ENCODE results near the gene ATAD2B.

DNA sequence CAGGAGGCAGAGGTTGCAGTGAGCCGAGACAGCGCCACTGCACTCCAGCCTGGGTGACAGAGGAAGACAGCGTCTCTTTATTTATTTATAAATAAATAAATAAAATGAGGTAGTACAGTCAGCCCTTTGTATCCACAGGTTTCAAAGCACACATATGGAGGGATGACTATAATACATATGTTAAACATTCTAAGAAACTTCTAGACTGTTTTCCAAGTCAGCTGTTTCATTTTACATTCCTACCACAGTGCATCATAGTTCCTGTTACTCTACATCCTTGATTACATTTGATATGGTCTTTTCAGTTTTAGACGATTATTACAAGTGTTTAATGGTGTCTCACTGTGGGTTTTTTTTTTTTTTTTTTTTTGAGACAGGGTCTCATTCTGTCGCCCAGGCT is 157.6 kb downstream of the ATAD2B start:
- TF ChIP-seq TAF1 (conservative IDR thresholded peaks at IDR 0.05) (no peak), EGR1 (IDR thresholded peaks at IDR 0.05; ENCODE audit: low read depth in 2 of 2) (no peak), JUND (IDR thresholded peaks at IDR 0.05) (no peak), HNF4A (conservative IDR thresholded peaks at IDR 0.05) (no peak), FOXA1 (IDR thresholded peaks at IDR 0.05) (no peak), YY1 (IDR thresholded peaks at IDR 0.05) (no peak), RAD21 (IDR thresholded peaks at IDR 0.05) (no peak), GABPA (IDR thresholded peaks at IDR 0.05 in 1 of 2, conservative IDR thresholded peaks at IDR 0.05 in 1 of 2) (no peak), SP1 (IDR thresholded peaks at IDR 0.05) (no peak)
- TF ChIP-seq, protein P1, sequence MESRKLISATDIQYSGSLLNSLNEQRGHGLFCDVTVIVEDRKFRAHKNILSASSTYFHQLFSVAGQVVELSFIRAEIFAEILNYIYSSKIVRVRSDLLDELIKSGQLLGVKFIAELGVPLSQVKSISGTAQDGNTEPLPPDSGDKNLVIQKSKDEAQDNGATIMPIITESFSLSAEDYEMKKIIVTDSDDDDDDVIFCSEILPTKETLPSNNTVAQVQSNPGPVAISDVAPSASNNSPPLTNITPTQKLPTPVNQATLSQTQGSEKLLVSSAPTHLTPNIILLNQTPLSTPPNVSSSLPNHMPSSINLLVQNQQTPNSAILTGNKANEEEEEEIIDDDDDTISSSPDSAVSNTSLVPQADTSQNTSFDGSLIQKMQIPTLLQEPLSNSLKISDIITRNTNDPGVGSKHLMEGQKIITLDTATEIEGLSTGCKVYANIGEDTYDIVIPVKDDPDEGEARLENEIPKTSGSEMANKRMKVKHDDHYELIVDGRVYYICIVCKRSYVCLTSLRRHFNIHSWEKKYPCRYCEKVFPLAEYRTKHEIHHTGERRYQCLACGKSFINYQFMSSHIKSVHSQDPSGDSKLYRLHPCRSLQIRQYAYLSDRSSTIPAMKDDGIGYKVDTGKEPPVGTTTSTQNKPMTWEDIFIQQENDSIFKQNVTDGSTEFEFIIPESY (IDR thresholded peaks at IDR 0.05): no peak
- TF ChIP-seq, protein P2, sequence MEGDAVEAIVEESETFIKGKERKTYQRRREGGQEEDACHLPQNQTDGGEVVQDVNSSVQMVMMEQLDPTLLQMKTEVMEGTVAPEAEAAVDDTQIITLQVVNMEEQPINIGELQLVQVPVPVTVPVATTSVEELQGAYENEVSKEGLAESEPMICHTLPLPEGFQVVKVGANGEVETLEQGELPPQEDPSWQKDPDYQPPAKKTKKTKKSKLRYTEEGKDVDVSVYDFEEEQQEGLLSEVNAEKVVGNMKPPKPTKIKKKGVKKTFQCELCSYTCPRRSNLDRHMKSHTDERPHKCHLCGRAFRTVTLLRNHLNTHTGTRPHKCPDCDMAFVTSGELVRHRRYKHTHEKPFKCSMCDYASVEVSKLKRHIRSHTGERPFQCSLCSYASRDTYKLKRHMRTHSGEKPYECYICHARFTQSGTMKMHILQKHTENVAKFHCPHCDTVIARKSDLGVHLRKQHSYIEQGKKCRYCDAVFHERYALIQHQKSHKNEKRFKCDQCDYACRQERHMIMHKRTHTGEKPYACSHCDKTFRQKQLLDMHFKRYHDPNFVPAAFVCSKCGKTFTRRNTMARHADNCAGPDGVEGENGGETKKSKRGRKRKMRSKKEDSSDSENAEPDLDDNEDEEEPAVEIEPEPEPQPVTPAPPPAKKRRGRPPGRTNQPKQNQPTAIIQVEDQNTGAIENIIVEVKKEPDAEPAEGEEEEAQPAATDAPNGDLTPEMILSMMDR (IDR thresholded peaks at IDR 0.05; ENCODE audit: low read depth, low read length, missing input control): no peak
- TF ChIP-seq, protein P3, sequence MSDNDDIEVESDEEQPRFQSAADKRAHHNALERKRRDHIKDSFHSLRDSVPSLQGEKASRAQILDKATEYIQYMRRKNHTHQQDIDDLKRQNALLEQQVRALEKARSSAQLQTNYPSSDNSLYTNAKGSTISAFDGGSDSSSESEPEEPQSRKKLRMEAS (IDR thresholded peaks at IDR 0.05): no peak
- TF ChIP-seq, protein P4, sequence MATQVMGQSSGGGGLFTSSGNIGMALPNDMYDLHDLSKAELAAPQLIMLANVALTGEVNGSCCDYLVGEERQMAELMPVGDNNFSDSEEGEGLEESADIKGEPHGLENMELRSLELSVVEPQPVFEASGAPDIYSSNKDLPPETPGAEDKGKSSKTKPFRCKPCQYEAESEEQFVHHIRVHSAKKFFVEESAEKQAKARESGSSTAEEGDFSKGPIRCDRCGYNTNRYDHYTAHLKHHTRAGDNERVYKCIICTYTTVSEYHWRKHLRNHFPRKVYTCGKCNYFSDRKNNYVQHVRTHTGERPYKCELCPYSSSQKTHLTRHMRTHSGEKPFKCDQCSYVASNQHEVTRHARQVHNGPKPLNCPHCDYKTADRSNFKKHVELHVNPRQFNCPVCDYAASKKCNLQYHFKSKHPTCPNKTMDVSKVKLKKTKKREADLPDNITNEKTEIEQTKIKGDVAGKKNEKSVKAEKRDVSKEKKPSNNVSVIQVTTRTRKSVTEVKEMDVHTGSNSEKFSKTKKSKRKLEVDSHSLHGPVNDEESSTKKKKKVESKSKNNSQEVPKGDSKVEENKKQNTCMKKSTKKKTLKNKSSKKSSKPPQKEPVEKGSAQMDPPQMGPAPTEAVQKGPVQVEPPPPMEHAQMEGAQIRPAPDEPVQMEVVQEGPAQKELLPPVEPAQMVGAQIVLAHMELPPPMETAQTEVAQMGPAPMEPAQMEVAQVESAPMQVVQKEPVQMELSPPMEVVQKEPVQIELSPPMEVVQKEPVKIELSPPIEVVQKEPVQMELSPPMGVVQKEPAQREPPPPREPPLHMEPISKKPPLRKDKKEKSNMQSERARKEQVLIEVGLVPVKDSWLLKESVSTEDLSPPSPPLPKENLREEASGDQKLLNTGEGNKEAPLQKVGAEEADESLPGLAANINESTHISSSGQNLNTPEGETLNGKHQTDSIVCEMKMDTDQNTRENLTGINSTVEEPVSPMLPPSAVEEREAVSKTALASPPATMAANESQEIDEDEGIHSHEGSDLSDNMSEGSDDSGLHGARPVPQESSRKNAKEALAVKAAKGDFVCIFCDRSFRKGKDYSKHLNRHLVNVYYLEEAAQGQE (IDR thresholded peaks at IDR 0.05): no peak
- TF ChIP-seq, protein P5, sequence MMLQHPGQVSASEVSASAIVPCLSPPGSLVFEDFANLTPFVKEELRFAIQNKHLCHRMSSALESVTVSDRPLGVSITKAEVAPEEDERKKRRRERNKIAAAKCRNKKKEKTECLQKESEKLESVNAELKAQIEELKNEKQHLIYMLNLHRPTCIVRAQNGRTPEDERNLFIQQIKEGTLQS (IDR thresholded peaks at IDR 0.05): no peak
